ENCODE data around the gene GFRA1. TPM values are rescaled to one million over a fixed set of nuclear protein-coding genes. Genes with fewer than 3 reads are reported as not detected.

Gene GFRA1
- total and polyA plus RNA-seq, 2 experiments from 2014 or later, result 1.7 to 5.0 TPM

DNA sequence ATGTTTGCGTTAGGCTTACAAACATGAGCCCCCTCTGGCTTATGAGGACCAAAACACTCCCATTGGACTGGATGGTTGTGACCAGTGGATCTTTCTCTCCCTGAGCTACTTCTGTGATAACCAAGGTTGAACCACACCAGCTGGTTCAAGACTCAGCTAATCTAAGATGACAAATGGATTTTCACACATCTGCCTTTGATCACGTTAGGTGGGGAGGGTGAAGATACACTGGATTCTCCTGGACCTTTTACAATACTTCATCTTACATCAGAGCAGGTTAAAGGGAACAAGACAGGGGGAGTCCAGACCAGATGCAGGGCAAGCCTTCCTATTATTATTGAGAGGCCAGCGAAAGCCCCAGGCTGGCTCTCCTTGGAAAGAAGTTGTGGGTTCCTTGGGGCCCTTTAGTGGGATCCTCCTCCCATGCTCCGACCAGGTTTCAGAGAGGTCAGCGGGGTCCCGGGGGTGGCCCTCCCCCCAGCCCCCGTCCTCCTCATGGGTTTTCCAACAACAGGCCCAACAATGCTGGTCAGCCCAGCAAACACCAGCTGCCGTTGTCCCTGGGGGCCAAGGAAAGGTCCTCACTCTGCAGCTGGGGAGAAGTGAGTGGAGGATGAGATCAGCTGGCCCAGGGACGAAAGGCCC, 2.8 kb downstream of the GFRA1 start:
- H3K4me1 ChIP-seq (ENCODE audit: low read depth), result no peaks in the 10 kb centered on the region
- H3K36me3 ChIP-seq, result no peaks in the 10 kb centered on the region
- H3K4me3 ChIP-seq, result no peak overlapping the region
- H3K9me3 ChIP-seq (ENCODE audit: low read depth), result no peaks in the 10 kb centered on the region
- H3K27me3 ChIP-seq, result peaks cover 100% of the 10 kb centered on the region
- DNase-seq (ENCODE audit: low read depth in 1 of 2, low spot score in 1 of 2), result no peak
- TF ChIP-seq CTCF (IDR thresholded peaks at IDR 0.05; ENCODE audit: low read depth, low read length), result no peak
- no peak overlapping the region for H3K27ac ChIP-seq

GRCh38 chr10:116269619-116270018, 3.4 kb downstream of the GFRA1 start:
- H3K27me3 ChIP-seq, result peaks cover 94% of the 10 kb centered on the region
- H3K4me3 ChIP-seq, result no peak overlapping the region
- H3K36me3 ChIP-seq, result no peaks in the 10 kb centered on the region
- no peak for DNase-seq (ENCODE audit: low read depth in 1 of 2, low spot score in 1 of 2)
- no peaks in the 10 kb centered on the region for H3K4me1 ChIP-seq (ENCODE audit: low read depth)
- H3K27ac ChIP-seq, result no peak overlapping the region
- TF ChIP-seq CTCF (IDR thresholded peaks at IDR 0.05; ENCODE audit: low read depth, low read length), result no peak
- no peaks in the 10 kb centered on the region for H3K9me3 ChIP-seq (ENCODE audit: low read depth)

- H3K27ac ChIP-seq, result no peak overlapping the region
- no peak overlapping the region for H3K4me3 ChIP-seq
- no peaks in the 10 kb centered on the region for H3K4me1 ChIP-seq (ENCODE audit: low read depth)
- peaks cover 93% of the 10 kb centered on the region for H3K27me3 ChIP-seq
- DNase-seq (ENCODE audit: low read depth in 1 of 2, low spot score in 1 of 2), result no peak
- no peaks in the 10 kb centered on the region for H3K36me3 ChIP-seq
- no peaks in the 10 kb centered on the region for H3K9me3 ChIP-seq (ENCODE audit: low read depth)
- TF ChIP-seq CTCF (IDR thresholded peaks at IDR 0.05; ENCODE audit: low read depth, low read length), result no peak
These were observed 4.0 kb downstream of the GFRA1 start for GRCh38 chr10:116268976-116269375.

DNA sequence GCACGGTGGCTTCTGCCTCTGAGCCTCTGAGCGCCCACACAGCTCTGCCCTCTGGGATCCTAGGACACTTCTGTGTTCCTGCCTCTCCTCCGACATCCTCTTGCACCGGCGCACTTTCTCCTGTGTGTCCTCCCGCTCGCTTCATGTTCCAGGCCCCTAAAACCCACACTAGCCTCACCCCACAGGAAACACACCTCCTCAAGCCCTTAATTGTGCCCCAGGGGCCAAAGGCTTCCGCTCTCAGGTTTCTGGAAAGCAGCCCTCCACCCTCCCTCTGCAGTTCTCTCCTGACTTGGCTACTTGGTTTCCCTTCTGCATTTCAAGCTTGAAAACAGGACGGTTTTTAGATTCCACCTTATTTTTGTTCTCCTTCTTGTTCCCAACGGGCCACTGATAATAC, 7.3 kb downstream of the GFRA1 start:
- H3K4me3 ChIP-seq, result no peak overlapping the region
- no peaks in the 10 kb centered on the region for H3K36me3 ChIP-seq
- no peaks in the 10 kb centered on the region for H3K9me3 ChIP-seq (ENCODE audit: low read depth)
- no peak for TF ChIP-seq CTCF (IDR thresholded peaks at IDR 0.05; ENCODE audit: low read depth, low read length)
- no peaks in the 10 kb centered on the region for H3K4me1 ChIP-seq (ENCODE audit: low read depth)
- DNase-seq (ENCODE audit: low read depth in 1 of 2, low spot score in 1 of 2), result no peak
- H3K27ac ChIP-seq, result no peak overlapping the region
- H3K27me3 ChIP-seq, result peaks cover 93% of the 10 kb centered on the region

- TF ChIP-seq CTCF (IDR thresholded peaks at IDR 0.05; ENCODE audit: low read depth, low read length), result no peak
- no peak for DNase-seq (ENCODE audit: low read depth in 1 of 2, low spot score in 1 of 2)
- no peak overlapping the region for H3K27ac ChIP-seq
These were observed 8.9 kb downstream of the GFRA1 start for GRCh38 chr10:116263870-116264655.

More at GRCh38 chr10:116263870-116264655, 8.9 kb downstream of the GFRA1 start:
- no peaks in the 10 kb centered on the region for H3K4me1 ChIP-seq (ENCODE audit: low read depth)
- H3K27me3 ChIP-seq, result peaks cover 85% of the 10 kb centered on the region
- no peak overlapping the region for H3K4me3 ChIP-seq
- H3K36me3 ChIP-seq, result no peaks in the 10 kb centered on the region
- H3K9me3 ChIP-seq (ENCODE audit: low read depth), result no peaks in the 10 kb centered on the region

All from cardiac muscle cell (in vitro differentiated cells and primary cell).